IMR-90 (cell line): ENCODE results near the gene SNRNP27. TPM values are rescaled to one million over a fixed set of nuclear protein-coding genes. Genes with fewer than 3 reads are reported as not detected.
A peak's percentile ranks its signal among the peaks of the same experiment; 100 is the strongest.

ENCODE experiments used
- ATAC-seq: fragments of 200-7000 bp; cut with Tn5 transposase; 2 replicates; pipeline ENCODE4 v1.9.1; 2020; ENCODE audit warnings: low read depth, mild to moderate bottlenecking, moderate library complexity
- BruUV-seq: library from RNA; stranded (reverse); fragments of 400-500 nt; replicated peaks from 2 replicates; lab custom pipeline; 2021; lab: Mats Ljungman, UMichigan
- CTCF ChIA-PET: fragments of 300-600 bp; formaldehyde crosslinking; extraction: SDS; loops from one replicate; lab custom pipeline; 2021; ENCODE audit warnings: antibody characterized with exemption; lab: Yijun Ruan, JAX
- POLR2A ChIA-PET: fragments of 300-600 bp; sonication (Branson Sonifier 250); formaldehyde crosslinking; loops from one replicate; lab custom pipeline; 2022; ENCODE audit warnings: antibody characterized with exemption; ENCODE audit not compliant: unreplicated experiment; lab: Charles Lee
- DNase-seq: peaks from one replicate; pipeline ENCODE4 v3.0.0; 2013
- H2AFZ ChIP-seq: replicated peaks from 2 replicates; pipeline ENCODE3; 2013; ENCODE audit warnings: low read length, mild to moderate bottlenecking; ENCODE audit not compliant: poor library complexity
- H2AK5ac ChIP-seq: 2 replicates; pipeline ENCODE4 v1.6.1; 2013; ENCODE audit warnings: low read depth, low read length, inconsistent platforms
- H2AK9ac ChIP-seq: replicated peaks from 2 replicates; pipeline ENCODE3; 2013; ENCODE audit warnings: mild to moderate bottlenecking, low read depth, low read length, moderate library complexity; ENCODE audit not compliant: poor library complexity
- H2BK120ac ChIP-seq: 2 replicates; pipeline ENCODE4 v1.6.1; 2013; ENCODE audit warnings: low read depth, low read length, inconsistent platforms
- H2BK15ac ChIP-seq: 3 replicates; pipeline ENCODE4 v1.6.1; 2013; ENCODE audit warnings: low read depth, low read length, inconsistent platforms
- H2BK20ac ChIP-seq: 2 replicates; pipeline ENCODE4 v1.6.1; 2013; ENCODE audit warnings: low read depth, mild to moderate bottlenecking, inconsistent platforms, low read length, moderate library complexity
- H2BK5ac ChIP-seq: 2 replicates; pipeline ENCODE4 v1.6.1; 2013; ENCODE audit warnings: mild to moderate bottlenecking, low read depth, low read length, inconsistent platforms; ENCODE audit not compliant: poor library complexity, severe bottlenecking
- H3K14ac ChIP-seq: replicated peaks from 2 replicates; pipeline ENCODE4 v1.6.1; 2013; ENCODE audit warnings: low read depth, low read length, inconsistent platforms
- H3K18ac ChIP-seq: 2 replicates; pipeline ENCODE4 v1.6.1; 2013; ENCODE audit warnings: low read depth, low read length, control low read depth
- H3K23ac ChIP-seq: 2 replicates; pipeline ENCODE4 v1.6.1; 2013; ENCODE audit warnings: low read depth, low read length, inconsistent platforms
- H3K27ac ChIP-seq: 2 replicates; pipeline ENCODE4 v1.5.1; 2013; ENCODE audit warnings: mild to moderate bottlenecking, control low read depth, low read length; ENCODE audit not compliant: insufficient read depth
- H3K27me3 ChIP-seq: 2 replicates; pipeline ENCODE4 v1.6.1; 2013; ENCODE audit warnings: low read length; ENCODE audit not compliant: control insufficient read depth, insufficient read depth
- H3K36me3 ChIP-seq: 2 replicates; pipeline ENCODE4 v1.6.1; 2013; ENCODE audit warnings: low read length, mixed read lengths; ENCODE audit not compliant: control insufficient read depth, insufficient read depth
- H3K4ac ChIP-seq: 2 replicates; pipeline ENCODE4 v1.6.1; 2013; ENCODE audit warnings: low read depth, low read length, inconsistent platforms
- H3K4me1 ChIP-seq: 2 replicates; pipeline ENCODE4 v1.6.1; 2013; ENCODE audit warnings: low read length, mixed read lengths; ENCODE audit not compliant: control insufficient read depth, insufficient read depth
- H3K4me2 ChIP-seq: 2 replicates; pipeline ENCODE4 v1.6.1; 2013; ENCODE audit warnings: low read depth, mild to moderate bottlenecking, control low read depth, low read length, moderate library complexity
- H3K4me3 ChIP-seq: 2 replicates; pipeline ENCODE4 v1.5.1; 2013; ENCODE audit warnings: low read depth, mild to moderate bottlenecking, control low read depth, low read length, moderate library complexity; ENCODE audit not compliant: insufficient read depth
- H3K56ac ChIP-seq: 2 replicates; pipeline ENCODE4 v1.6.1; 2013; ENCODE audit warnings: low read length, inconsistent platforms; ENCODE audit not compliant: insufficient read depth; ENCODE audit errors: extremely low read depth
- H3K79me1 ChIP-seq, 2 experiments: 2 replicates each; pipeline ENCODE4 v1.6.1; 2013; ENCODE audit warnings: low read length in 2 of 2, inconsistent platforms in 1 of 2, low read depth in 1 of 2
- H3K9ac ChIP-seq: 2 replicates; pipeline ENCODE4 v1.6.1; 2013; ENCODE audit warnings: low read depth, low read length, control low read depth
- H3K9me1 ChIP-seq: 2 replicates; pipeline ENCODE4 v1.6.1; 2013; ENCODE audit warnings: low read length, inconsistent platforms; ENCODE audit not compliant: insufficient read depth
- H3K9me3 ChIP-seq: 2 replicates; pipeline ENCODE4 v1.6.1; 2013; ENCODE audit warnings: low read length; ENCODE audit not compliant: control insufficient read depth, insufficient read depth
- H4K20me1 ChIP-seq: 2 replicates; pipeline ENCODE4 v1.6.1; 2013; ENCODE audit warnings: low read length, inconsistent platforms; ENCODE audit not compliant: insufficient read depth
- H4K5ac ChIP-seq: 2 replicates; pipeline ENCODE4 v1.6.1; 2013; ENCODE audit warnings: mild to moderate bottlenecking, low read depth, low read length, control low read depth
- H4K8ac ChIP-seq, 2 experiments: 2 replicates each; pipeline ENCODE4 v1.6.1; 2013; ENCODE audit warnings: low read depth in 2 of 2, low read length in 2 of 2, control low read depth in 1 of 2, inconsistent platforms in 1 of 2
- H4K91ac ChIP-seq: 2 replicates; pipeline ENCODE4 v1.6.1; 2013; ENCODE audit warnings: low read depth, low read length, inconsistent platforms; ENCODE audit not compliant: insufficient read depth
- CEBPB ChIP-seq: IDR thresholded peaks from 2 replicates; pipeline ENCODE4 v1.6.1; 2012; ENCODE audit warnings: low read depth, low read length, improper control_type of control experiment
- NFE2L2 ChIP-seq: fragments of 150-350 bp; IDR thresholded peaks from 2 replicates; pipeline ENCODE4 v1.6.1; 2016; ENCODE audit warnings: low read depth, mild to moderate bottlenecking, low read length
- WGBS, 2 experiments: methylation state at CpG; one replicate each; pipeline versions ENCODE4 v1.1.5 to v1.1.7; 2013; ENCODE audit warnings: missing lambda C conversion rate in 2 of 2; ENCODE audit not compliant: insufficient read length in 1 of 2; ENCODE audit errors: extremely low coverage in 2 of 2; 5-methylcytosine and 5-hydroxymethylcytosine counted together
- dilution Hi-C: fragments of 300-500 bp; cut with HindIII; formaldehyde crosslinking; loops from one replicate; pipeline ENCODE4 v1.14.3; 2018; ENCODE audit warnings: low sequenced_read_pairs; ENCODE audit not compliant: unreplicated experiment
- in situ Hi-C: fragments of 300-500 bp; cut with MboI; formaldehyde crosslinking; loops from 3 replicates; pipeline ENCODE4 v1.14.3; 2019; ENCODE audit warnings: low sequenced_read_pairs, inconsistent platforms, mixed read lengths
- intact Hi-C: fragments of 100-400 bp; cut with micrococcal nuclease; formaldehyde crosslinking; loops from 2 replicates; pipeline ENCODE4 v1.10.0; 2022
- polyA plus RNA-seq, 3 experiments: library from polyadenylated mRNA; depleted of rRNA; stranded (reverse); fragments of >200 nt; gene quantifications; 2 replicates each; pipeline ENCODE4 v1.2.3, GENCODE V29; 2012; ENCODE audit warnings: low replicate concordance in 1 of 3
- total RNA-seq: library from RNA; depleted of rRNA; stranded (reverse); fragments of >200 nt; gene quantifications from 2 replicates; pipeline ENCODE4 v1.2.3, GENCODE V29; 2012

Gene SNRNP27
- total and polyA plus RNA-seq, 2 of the 4 experiments (the other 2 are of a cell fraction), result 8.8 to 48.3 TPM

GRCh38 chr2:69943000-69943842 is 49.5 kb downstream of the SNRNP27 start:
- no peak overlapping the region for H3K27ac ChIP-seq
- DNase-seq (no peak), ATAC-seq (no peak)
- no peaks in the 10 kb centered on the region for H4K20me1 ChIP-seq
- no peak overlapping the region for H3K56ac ChIP-seq
- no peak overlapping the region for H2BK5ac ChIP-seq
- no peak overlapping the region for H2BK120ac ChIP-seq
- intact Hi-C loops, result no loop called here
- H3K4ac ChIP-seq, result no peak overlapping the region
- H3K36me3 ChIP-seq, result peaks cover 17% of the 10 kb centered on the region
- no peaks in the 10 kb centered on the region for H3K79me1 ChIP-seq
- H2AFZ ChIP-seq, result no peak overlapping the region
- ChIA-PET POLR2A (no interaction called here), CTCF (no interaction called here)
- H3K18ac ChIP-seq, result no peak overlapping the region
- peaks cover 20% of the 10 kb centered on the region for H3K9me1 ChIP-seq
- 96% methylated on average over 5 of the region's 11 CpGs; no CpG with 5 or more reads in 1 of the 2 experiments for WGBS, 2 experiments
- H2AK9ac ChIP-seq, result no peak overlapping the region
- no peak overlapping the region for H3K23ac ChIP-seq
- no peak overlapping the region for H3K4me3 ChIP-seq
- H3K4me1 ChIP-seq, result peaks cover 8% of the 10 kb centered on the region
- TF ChIP-seq NFE2L2 (no peak), CEBPB (peak; percentile 37)
- no peak overlapping the region for H4K5ac ChIP-seq
- in situ Hi-C loops, result no loop called here
- H4K91ac ChIP-seq, result no peak overlapping the region
- no TSS peak for BruUV-seq
- no peak overlapping the region for H3K4me2 ChIP-seq
- no peak overlapping the region for H2BK15ac ChIP-seq
- H4K8ac ChIP-seq, result no peak overlapping the region
- H2BK20ac ChIP-seq, result no peak overlapping the region
- H3K9me3 ChIP-seq, result no peaks in the 10 kb centered on the region
- H3K9ac ChIP-seq, result no peak overlapping the region
- dilution Hi-C loops, result no loop called here
- no peaks in the 10 kb centered on the region for H3K27me3 ChIP-seq
- no peak overlapping the region for H2AK5ac ChIP-seq
- H3K14ac ChIP-seq, result no peak overlapping the region
